Measurements from ENCODE around the gene CSMD2.

DNA sequence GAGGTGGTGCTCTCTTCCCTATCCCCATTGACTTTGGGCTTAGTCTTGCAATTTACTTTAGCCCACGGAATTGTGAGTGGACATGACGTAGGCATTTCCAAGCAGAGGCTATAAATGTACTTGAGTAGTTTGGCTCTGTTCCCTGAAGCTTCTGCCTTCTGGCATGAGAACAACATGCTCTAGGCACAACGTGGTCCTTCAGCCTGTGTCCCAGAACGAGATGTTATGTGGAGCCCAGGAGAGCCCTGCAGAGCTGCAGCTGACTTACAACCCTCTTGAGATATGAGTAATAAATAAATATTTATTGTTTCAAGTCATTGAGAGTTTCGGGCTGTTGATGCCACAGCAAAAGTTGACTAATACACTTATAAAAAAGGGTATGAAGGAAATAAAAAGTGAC, 406.3 kb downstream of the CSMD2 start:
- TF ChIP-seq, protein P1, sequence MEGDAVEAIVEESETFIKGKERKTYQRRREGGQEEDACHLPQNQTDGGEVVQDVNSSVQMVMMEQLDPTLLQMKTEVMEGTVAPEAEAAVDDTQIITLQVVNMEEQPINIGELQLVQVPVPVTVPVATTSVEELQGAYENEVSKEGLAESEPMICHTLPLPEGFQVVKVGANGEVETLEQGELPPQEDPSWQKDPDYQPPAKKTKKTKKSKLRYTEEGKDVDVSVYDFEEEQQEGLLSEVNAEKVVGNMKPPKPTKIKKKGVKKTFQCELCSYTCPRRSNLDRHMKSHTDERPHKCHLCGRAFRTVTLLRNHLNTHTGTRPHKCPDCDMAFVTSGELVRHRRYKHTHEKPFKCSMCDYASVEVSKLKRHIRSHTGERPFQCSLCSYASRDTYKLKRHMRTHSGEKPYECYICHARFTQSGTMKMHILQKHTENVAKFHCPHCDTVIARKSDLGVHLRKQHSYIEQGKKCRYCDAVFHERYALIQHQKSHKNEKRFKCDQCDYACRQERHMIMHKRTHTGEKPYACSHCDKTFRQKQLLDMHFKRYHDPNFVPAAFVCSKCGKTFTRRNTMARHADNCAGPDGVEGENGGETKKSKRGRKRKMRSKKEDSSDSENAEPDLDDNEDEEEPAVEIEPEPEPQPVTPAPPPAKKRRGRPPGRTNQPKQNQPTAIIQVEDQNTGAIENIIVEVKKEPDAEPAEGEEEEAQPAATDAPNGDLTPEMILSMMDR (IDR thresholded peaks at IDR 0.05; ENCODE audit: control extremely low read depth in 1 of 3, insufficient read depth in 1 of 3, low read depth in 1 of 3, low read length in 3 of 3), result no peak
- TF ChIP-seq RAD21 (IDR thresholded peaks at IDR 0.05 in 1 of 2, conservative IDR thresholded peaks at IDR 0.05 in 1 of 2; ENCODE audit: low read depth in 2 of 2, low read length in 2 of 2) (no peak), EP300 (IDR thresholded peaks at IDR 0.05; ENCODE audit: borderline replicate concordance in 1 of 2, low read depth in 2 of 2, low read length in 2 of 2) (no peak), EZH2 (IDR thresholded peaks at IDR 0.05; ENCODE audit: low read depth, low read length, severe bottlenecking) (no peak), ZNF274 (IDR thresholded peaks at IDR 0.05; ENCODE audit: borderline replicate concordance, extremely low read depth, low read length) (no peak), POLR2A (IDR thresholded peaks at IDR 0.05; ENCODE audit: control extremely low read depth in 1 of 2, low read depth in 2 of 2, low read length in 2 of 2) (no peak), CBX8 (IDR thresholded peaks at IDR 0.05; ENCODE audit: borderline replicate concordance, low read depth, low read length) (no peak), YY1 (IDR thresholded peaks at IDR 0.05; ENCODE audit: low read depth, low read length) (no peak), POLR2AphosphoS5 (IDR thresholded peaks at IDR 0.05; ENCODE audit: low read depth, low read length) (no peak), KDM1A (IDR thresholded peaks at IDR 0.05; ENCODE audit: borderline replicate concordance, low read length) (no peak), RXRA (IDR thresholded peaks at IDR 0.05; ENCODE audit: insufficient read depth, low read depth, low read length) (no peak), CEBPB (IDR thresholded peaks at IDR 0.05; ENCODE audit: low read depth, low read length) (no peak), JUND (IDR thresholded peaks at IDR 0.05; ENCODE audit: low read length) (no peak)
